Parathyroid adenoma (tissue), 2 donors: ENCODE measurements around the gene POLR3E.

Source experiments
- H2AFZ ChIP-seq: fragments of 300-600 bp; sonication (generic); one replicate; pipeline ENCODE4 v1.7.0; 2017; ENCODE audit warnings: antibody characterized with exemption, mild to moderate bottlenecking
- H3K27ac ChIP-seq: fragments of 300-600 bp; sonication (generic); one replicate; pipeline ENCODE4 v1.7.0; 2017
- H3K27me3 ChIP-seq: fragments of 300-600 bp; sonication (generic); one replicate; pipeline ENCODE4 v1.7.0; 2017; ENCODE audit warnings: low read length; ENCODE audit not compliant: control insufficient read depth, insufficient read depth
- H3K36me3 ChIP-seq: fragments of 300-600 bp; sonication (generic); one replicate; pipeline ENCODE4 v1.7.0; 2017; ENCODE audit warnings: low read length; ENCODE audit not compliant: control insufficient read depth, insufficient read depth
- H3K4me1 ChIP-seq: fragments of 300-600 bp; sonication (generic); one replicate; pipeline ENCODE4 v1.7.0; 2017; ENCODE audit warnings: control low read depth
- H3K4me2 ChIP-seq: fragments of 300-600 bp; sonication (generic); one replicate; pipeline ENCODE4 v1.7.0; 2017; ENCODE audit warnings: low read length
- H3K4me3 ChIP-seq: fragments of 300-600 bp; sonication (generic); one replicate; pipeline ENCODE4 v1.7.0; 2017; ENCODE audit warnings: low read depth, low read length
- H3K79me2 ChIP-seq: fragments of 300-600 bp; sonication (generic); one replicate; pipeline ENCODE4 v1.7.0; 2017; ENCODE audit warnings: control low read depth
- H3K9ac ChIP-seq: fragments of 300-600 bp; sonication (generic); one replicate; pipeline ENCODE4 v1.7.0; 2017; ENCODE audit warnings: mild to moderate bottlenecking
- H3K9me3 ChIP-seq: fragments of 300-600 bp; sonication (generic); one replicate; pipeline ENCODE4 v1.7.0; 2017; ENCODE audit warnings: low read length; ENCODE audit not compliant: control insufficient read depth
- TF ChIP-seq, protein P1 (sequence below): fragments of 300-600 bp; sonication (generic); IDR thresholded peaks from one replicate; pipeline ENCODE4 v1.7.0; 2017; ENCODE audit warnings: antibody characterized with exemption, mild to moderate bottlenecking
- donor health status: primary hyperparathyroidism.

Gene POLR3E

DNA sequence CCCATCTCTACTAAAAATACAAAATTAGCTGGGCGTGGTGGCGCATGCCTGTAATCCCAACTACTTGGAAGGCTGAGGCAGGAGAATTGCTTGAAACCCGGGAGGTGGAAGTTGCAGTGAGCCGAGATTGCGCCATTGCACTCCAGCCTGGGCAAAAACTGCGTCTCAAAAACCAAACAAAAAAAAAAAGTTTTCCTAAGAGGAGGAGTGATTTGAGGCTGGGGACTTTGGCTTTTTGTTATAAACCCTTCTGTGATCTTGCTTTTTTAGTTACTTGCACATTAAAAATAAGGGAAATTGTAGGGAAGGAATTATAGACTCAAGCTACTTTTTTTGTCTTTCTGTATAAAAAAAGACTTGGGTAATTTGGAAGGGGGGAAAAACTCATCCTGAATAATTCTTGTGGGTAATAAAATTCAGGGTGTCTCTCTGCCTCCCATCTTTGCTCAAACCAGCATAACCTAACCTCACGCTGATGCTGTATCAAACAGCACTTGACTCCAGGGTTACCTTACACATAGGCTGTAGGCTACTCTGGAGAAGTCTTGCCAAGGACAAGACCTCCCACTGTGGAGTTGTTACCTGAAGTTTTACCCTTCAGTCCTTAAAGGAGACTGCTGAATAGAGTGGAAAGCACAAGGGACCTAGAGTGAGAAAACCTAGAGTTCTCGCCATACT, 78.9 kb downstream of the POLR3E start:
- Histone ChIP-seq H3K9ac (no peak overlapping the region), H3K36me3 (no peaks in the 10 kb centered on the region), H3K9me3 (no peaks in the 10 kb centered on the region), H3K4me2 (no peak overlapping the region), H3K27me3 (no peaks in the 10 kb centered on the region), H3K4me1 (peaks cover 15% of the 10 kb centered on the region), H3K27ac (no peak overlapping the region), H2AFZ (no peak overlapping the region), H3K4me3 (no peak overlapping the region), H3K79me2 (peaks cover 19% of the 10 kb centered on the region)
- TF ChIP-seq, protein P1, sequence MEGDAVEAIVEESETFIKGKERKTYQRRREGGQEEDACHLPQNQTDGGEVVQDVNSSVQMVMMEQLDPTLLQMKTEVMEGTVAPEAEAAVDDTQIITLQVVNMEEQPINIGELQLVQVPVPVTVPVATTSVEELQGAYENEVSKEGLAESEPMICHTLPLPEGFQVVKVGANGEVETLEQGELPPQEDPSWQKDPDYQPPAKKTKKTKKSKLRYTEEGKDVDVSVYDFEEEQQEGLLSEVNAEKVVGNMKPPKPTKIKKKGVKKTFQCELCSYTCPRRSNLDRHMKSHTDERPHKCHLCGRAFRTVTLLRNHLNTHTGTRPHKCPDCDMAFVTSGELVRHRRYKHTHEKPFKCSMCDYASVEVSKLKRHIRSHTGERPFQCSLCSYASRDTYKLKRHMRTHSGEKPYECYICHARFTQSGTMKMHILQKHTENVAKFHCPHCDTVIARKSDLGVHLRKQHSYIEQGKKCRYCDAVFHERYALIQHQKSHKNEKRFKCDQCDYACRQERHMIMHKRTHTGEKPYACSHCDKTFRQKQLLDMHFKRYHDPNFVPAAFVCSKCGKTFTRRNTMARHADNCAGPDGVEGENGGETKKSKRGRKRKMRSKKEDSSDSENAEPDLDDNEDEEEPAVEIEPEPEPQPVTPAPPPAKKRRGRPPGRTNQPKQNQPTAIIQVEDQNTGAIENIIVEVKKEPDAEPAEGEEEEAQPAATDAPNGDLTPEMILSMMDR: no peak

DNA sequence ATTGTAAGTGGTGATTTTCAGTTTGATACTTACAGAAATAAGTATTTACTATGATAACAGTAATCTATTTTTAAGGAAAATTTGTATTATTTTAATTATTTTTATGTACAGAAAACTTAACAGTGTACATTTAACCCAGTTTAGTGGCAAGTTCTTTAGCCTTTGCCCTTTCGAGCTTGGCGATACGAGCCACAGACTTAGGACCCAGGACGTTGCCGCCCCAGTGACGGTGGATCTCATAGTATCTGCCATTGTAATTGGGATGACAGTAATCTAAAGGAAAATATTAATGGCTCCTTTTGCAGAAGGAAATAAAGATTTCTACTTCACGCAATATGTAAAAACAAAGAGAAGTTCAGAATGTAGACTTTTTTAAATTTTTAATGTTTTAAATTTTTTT, 82.4 kb downstream of the POLR3E start:
- Histone ChIP-seq H2AFZ (no peak overlapping the region), H3K4me1 (peaks cover 26% of the 10 kb centered on the region), H3K27ac (no peak overlapping the region), H3K36me3 (no peaks in the 10 kb centered on the region), H3K9ac (no peak overlapping the region), H3K4me2 (no peak overlapping the region), H3K79me2 (no peaks in the 10 kb centered on the region), H3K4me3 (no peak overlapping the region), H3K9me3 (no peaks in the 10 kb centered on the region), H3K27me3 (no peaks in the 10 kb centered on the region)
- TF ChIP-seq, protein P1: no peak

GRCh38 chr16:22380529-22380928, 83.3 kb downstream of the POLR3E start:
- Histone ChIP-seq H3K4me1 (peaks cover 21% of the 10 kb centered on the region), H2AFZ (no peak overlapping the region), H3K9me3 (no peaks in the 10 kb centered on the region), H3K36me3 (no peaks in the 10 kb centered on the region), H3K27ac (peak overlapping the region; percentile 76), H3K4me2 (peak overlapping the region; percentile 43), H3K79me2 (no peaks in the 10 kb centered on the region), H3K27me3 (no peaks in the 10 kb centered on the region), H3K9ac (no peak overlapping the region), H3K4me3 (peak overlapping the region; percentile 33)
- TF ChIP-seq, protein P1: no peak

DNA sequence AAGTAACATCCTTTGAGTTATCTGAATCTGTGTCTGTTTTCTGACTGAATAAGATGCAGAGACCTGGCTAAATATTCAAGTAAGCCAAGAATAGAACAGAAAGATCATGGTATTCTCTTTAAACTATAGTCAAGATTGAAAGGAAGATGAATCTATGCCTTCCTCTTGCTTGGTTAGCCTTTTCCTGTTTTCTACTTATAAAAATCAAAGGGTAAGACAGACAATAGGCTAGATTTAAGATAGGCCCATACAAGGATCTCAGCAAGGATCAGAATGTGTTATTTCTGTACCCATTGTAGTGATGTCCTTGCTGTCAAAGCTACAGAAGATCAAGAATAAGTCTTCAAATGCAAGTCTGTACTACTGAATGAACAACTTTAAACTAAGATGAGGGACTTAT, 84.2 kb downstream of the POLR3E start:
- Histone ChIP-seq H2AFZ (no peak overlapping the region), H3K79me2 (no peaks in the 10 kb centered on the region), H3K27me3 (no peaks in the 10 kb centered on the region), H3K9ac (no peak overlapping the region), H3K36me3 (no peaks in the 10 kb centered on the region), H3K4me1 (peaks cover 21% of the 10 kb centered on the region), H3K9me3 (no peaks in the 10 kb centered on the region), H3K4me2 (peak overlapping the region; percentile 23), H3K27ac (peak overlapping the region; percentile 76), H3K4me3 (no peak overlapping the region)
- TF ChIP-seq, protein P1: no peak

- TF ChIP-seq, protein P1: no peak
- H2AFZ ChIP-seq: no peak overlapping the region
- no peak overlapping the region for H3K4me3 ChIP-seq
- H3K9ac ChIP-seq: no peak overlapping the region
- peaks cover 21% of the 10 kb centered on the region for H3K4me1 ChIP-seq
- no peak overlapping the region for H3K27ac ChIP-seq
- H3K9me3 ChIP-seq: no peaks in the 10 kb centered on the region
- H3K4me2 ChIP-seq: no peak overlapping the region
- no peaks in the 10 kb centered on the region for H3K36me3 ChIP-seq
- H3K79me2 ChIP-seq: no peaks in the 10 kb centered on the region
- no peaks in the 10 kb centered on the region for H3K27me3 ChIP-seq
Observed at GRCh38 chr16:22383827-22384226, 86.6 kb downstream of the POLR3E start.
